ENCODE results near the gene NOP10. TPM values are rescaled to one million over a fixed set of nuclear protein-coding genes. Genes with fewer than 3 reads are reported as not detected.

NOP10 gene
- total and polyA plus RNA-seq, 2 of the 8 experiments (the other 6 are each of a cell fraction or from before 2014, with no cell fraction given) = 285 to 981 TPM

DNA sequence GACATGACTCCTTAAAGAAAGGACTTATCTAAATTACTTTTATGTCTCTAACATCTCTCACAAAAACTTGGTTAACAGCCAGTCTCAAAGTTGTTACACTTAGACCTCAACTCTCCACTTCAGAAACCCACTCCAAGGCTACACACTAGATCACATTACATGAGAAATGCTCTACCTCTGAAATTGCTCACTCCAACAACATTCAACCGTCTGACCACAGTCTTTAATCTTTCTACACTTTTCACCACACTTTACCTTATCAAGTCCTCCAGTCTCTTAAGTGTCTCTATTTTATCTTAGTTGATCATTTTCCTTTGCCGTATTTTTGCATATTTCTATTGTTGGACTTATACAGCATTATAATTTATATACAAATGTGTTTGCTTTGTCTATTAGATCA is 11.1 kb downstream of the NOP10 start:
- 82 to 100% methylated on average over 1 to 2 of the region's 2 CpGs for WGBS, 2 experiments (ENCODE audit: extremely low coverage in 1 of 2, insufficient coverage in 1 of 2, insufficient read length in 1 of 2, insufficient replicate concordance in 2 of 2, low coverage in 1 of 2, low lambda C conversion rate in 2 of 2, missing lambda C conversion rate in 1 of 2)
- Histone ChIP-seq H3K23ac (ENCODE audit: insufficient read length) (no peak overlapping the region), H2BK12ac (ENCODE audit: low read depth, low read length) (no peak overlapping the region), H3K27ac (ENCODE audit: low read depth, low read length) (no peak overlapping the region), H2AFZ (ENCODE audit: low read length) (no peak overlapping the region), H3K18ac (ENCODE audit: extremely low read depth, low read length) (no peak overlapping the region), H3K36me3 (ENCODE audit: control insufficient read depth in 2 of 4, insufficient read depth in 4 of 4, low read length in 3 of 4) (no peaks in the 10 kb centered on the region), H3K14ac (ENCODE audit: insufficient read length) (no peak overlapping the region), H3K9ac (replicated peaks in 1 of 4; ENCODE audit: extremely low read depth in 1 of 4, low read depth in 3 of 4, low read length in 3 of 4) (no peak overlapping the region), H3K4me1 (replicated peaks in 1 of 4; ENCODE audit: control insufficient read depth in 3 of 4, insufficient read depth in 4 of 4, low read length in 3 of 4) (peaks cover 0 to under 1% (median 0%) of the 10 kb centered on the region in 4 experiments; a peak in 2 of 7 replicates), H4K8ac (ENCODE audit: extremely low read depth, insufficient read depth, low read length) (no peak overlapping the region), H2BK20ac (ENCODE audit: low read length) (no peak overlapping the region), H4K91ac (replicated peaks; ENCODE audit: insufficient read length, low read length) (no peak overlapping the region), H3K27me3 (replicated peaks in 1 of 4; ENCODE audit: control insufficient read depth in 3 of 4, extremely low read depth in 1 of 4, insufficient read depth in 3 of 4, low read length in 3 of 4) (no peaks in the 10 kb centered on the region), H3K79me2 (ENCODE audit: control insufficient read depth in 1 of 2, insufficient read depth in 2 of 2, low read length in 2 of 2) (no peaks in the 10 kb centered on the region), H2BK120ac (replicated peaks; ENCODE audit: low read depth, low read length) (no peak overlapping the region), H3K79me1 (ENCODE audit: low read depth, low read length) (no peaks in the 10 kb centered on the region), H2BK15ac (ENCODE audit: low read length) (no peak overlapping the region), H4K20me1 (replicated peaks in 1 of 2; ENCODE audit: control insufficient read depth in 1 of 2, insufficient read depth in 2 of 2, low read length in 2 of 2) (no peaks in the 10 kb centered on the region), H3K9me3 (ENCODE audit: insufficient read depth in 2 of 2, low read depth in 1 of 2, low read length in 1 of 2) (no peaks in the 10 kb centered on the region), H3K4me3 (ENCODE audit: extremely low read depth in 1 of 4, insufficient read depth in 2 of 4, low read depth in 3 of 4, low read length in 4 of 4) (no peak overlapping the region), H2BK5ac (ENCODE audit: low read depth, low read length) (no peak overlapping the region), H2AK5ac (ENCODE audit: low read depth, low read length) (no peak overlapping the region), H4K5ac (ENCODE audit: insufficient read length, low read depth, low read length) (no peak overlapping the region), H3K23me2 (ENCODE audit: low read depth, low read length) (no peaks in the 10 kb centered on the region), H3K4me2 (ENCODE audit: insufficient read depth in 1 of 2, low read depth in 2 of 2, low read length in 2 of 2) (no peak overlapping the region), H3K4ac (replicated peaks; ENCODE audit: insufficient read length, low read depth, low read length) (no peak overlapping the region), H3K56ac (replicated peaks; ENCODE audit: insufficient read length, low read depth, low read length) (no peak overlapping the region)
- ChIA-PET CTCF (ENCODE audit: partially characterized antibody) (no interaction called here), POLR2A (ENCODE audit: partially characterized antibody) (no interaction called here)
- no peak for FAIRE-seq
- DNase-seq (ENCODE audit: low read depth in 1 of 2, low spot score in 2 of 2) = no peak
- TF ChIP-seq SP4 (IDR thresholded peaks at IDR 0.05; ENCODE audit: low read length) (no peak), HDAC6 (IDR thresholded peaks at IDR 0.05; ENCODE audit: low read depth, low read length) (no peak), JUND (IDR thresholded peaks at IDR 0.05; ENCODE audit: low read length) (no peak), RAD21 (IDR thresholded peaks at IDR 0.05 in 1 of 2, conservative IDR thresholded peaks at IDR 0.05 in 1 of 2; ENCODE audit: low read depth in 2 of 2, low read length in 2 of 2) (no peak), SIX5 (IDR thresholded peaks at IDR 0.05; ENCODE audit: low read depth, low read length) (no peak), RNF2 (IDR thresholded peaks at IDR 0.05; ENCODE audit: borderline replicate concordance, low read depth, low read length, missing control alignments, poor library complexity, severe bottlenecking) (no peak), ASH2L (IDR thresholded peaks at IDR 0.05; ENCODE audit: low read length) (no peak), SP1 (IDR thresholded peaks at IDR 0.05; ENCODE audit: low read depth, low read length) (no peak)
- TF ChIP-seq, protein P1, sequence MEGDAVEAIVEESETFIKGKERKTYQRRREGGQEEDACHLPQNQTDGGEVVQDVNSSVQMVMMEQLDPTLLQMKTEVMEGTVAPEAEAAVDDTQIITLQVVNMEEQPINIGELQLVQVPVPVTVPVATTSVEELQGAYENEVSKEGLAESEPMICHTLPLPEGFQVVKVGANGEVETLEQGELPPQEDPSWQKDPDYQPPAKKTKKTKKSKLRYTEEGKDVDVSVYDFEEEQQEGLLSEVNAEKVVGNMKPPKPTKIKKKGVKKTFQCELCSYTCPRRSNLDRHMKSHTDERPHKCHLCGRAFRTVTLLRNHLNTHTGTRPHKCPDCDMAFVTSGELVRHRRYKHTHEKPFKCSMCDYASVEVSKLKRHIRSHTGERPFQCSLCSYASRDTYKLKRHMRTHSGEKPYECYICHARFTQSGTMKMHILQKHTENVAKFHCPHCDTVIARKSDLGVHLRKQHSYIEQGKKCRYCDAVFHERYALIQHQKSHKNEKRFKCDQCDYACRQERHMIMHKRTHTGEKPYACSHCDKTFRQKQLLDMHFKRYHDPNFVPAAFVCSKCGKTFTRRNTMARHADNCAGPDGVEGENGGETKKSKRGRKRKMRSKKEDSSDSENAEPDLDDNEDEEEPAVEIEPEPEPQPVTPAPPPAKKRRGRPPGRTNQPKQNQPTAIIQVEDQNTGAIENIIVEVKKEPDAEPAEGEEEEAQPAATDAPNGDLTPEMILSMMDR (IDR thresholded peaks at IDR 0.05; ENCODE audit: control extremely low read depth in 1 of 3, insufficient read depth in 1 of 3, low read depth in 1 of 3, low read length in 3 of 3) = no peak
- TF ChIP-seq, protein P2, sequence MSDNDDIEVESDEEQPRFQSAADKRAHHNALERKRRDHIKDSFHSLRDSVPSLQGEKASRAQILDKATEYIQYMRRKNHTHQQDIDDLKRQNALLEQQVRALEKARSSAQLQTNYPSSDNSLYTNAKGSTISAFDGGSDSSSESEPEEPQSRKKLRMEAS (IDR thresholded peaks at IDR 0.05) = no peak
- TF ChIP-seq, protein P3, sequence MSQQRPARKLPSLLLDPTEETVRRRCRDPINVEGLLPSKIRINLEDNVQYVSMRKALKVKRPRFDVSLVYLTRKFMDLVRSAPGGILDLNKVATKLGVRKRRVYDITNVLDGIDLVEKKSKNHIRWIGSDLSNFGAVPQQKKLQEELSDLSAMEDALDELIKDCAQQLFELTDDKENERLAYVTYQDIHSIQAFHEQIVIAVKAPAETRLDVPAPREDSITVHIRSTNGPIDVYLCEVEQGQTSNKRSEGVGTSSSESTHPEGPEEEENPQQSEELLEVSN (IDR thresholded peaks at IDR 0.05) = no peak

All from H1 (cell line).